HepG2 (cell line): ENCODE data around the gene AP1M1. TPM values are rescaled to one million over a fixed set of nuclear protein-coding genes. Genes with fewer than 3 reads are reported as not detected.

Experiments
- ATAC-seq: fragments of 200-7000 bp; cut with Tn5 transposase; 3 replicates; pipeline ENCODE4 v1.9.1; 2020; ENCODE audit warnings: mild to moderate bottlenecking, moderate library complexity
- BruUV-seq: library from RNA; stranded (reverse); fragments of 400-500 nt; replicated peaks from 2 replicates; lab custom pipeline; 2021; lab: Mats Ljungman, UMichigan
- CTCF ChIA-PET: fragments of 300-600 bp; formaldehyde crosslinking; extraction: SDS; loops from one replicate; lab custom pipeline; 2021; ENCODE audit warnings: low total read pairs, inconsistent platforms, low intra/inter-chr PET ratio; lab: Yijun Ruan, JAX
- POLR2A ChIA-PET: fragments of 350-600 bp; sonication (Branson Sonifier 250); formaldehyde crosslinking; loops from one replicate; lab custom pipeline; 2020; ENCODE audit warnings: antibody characterized with exemption, inconsistent platforms; lab: Yijun Ruan, JAX
- DNase-seq: peaks from one replicate; pipeline ENCODE4 v3.0.0-alpha.2; 2015; ENCODE audit warnings: low spot score
- FAIRE-seq: peaks from 3 replicates; lab custom pipeline; 2011; peaks lifted over from hg19 to GRCh38; lab: Jason Lieb, UNC
- H2AFZ ChIP-seq: one replicate; pipeline ENCODE4 v1.6.1; 2011; ENCODE audit warnings: low read length, inconsistent platforms
- H3K27ac ChIP-seq: fragments of 300-600 bp; 3 replicates; pipeline ENCODE4 v1.8.0; 2011; ENCODE audit warnings: mixed run types, mild to moderate bottlenecking, mixed read lengths, low read length, inconsistent platforms; ENCODE audit not compliant: insufficient read depth; ENCODE audit errors: extremely low read length
- H3K27me3 ChIP-seq, 2 experiments: fragments of 200-600 bp in 1 of 2; 2 replicates in 1 of 2; 3 replicates in 1 of 2; pipeline versions ENCODE4 v1.6.0 to v1.8.0; 2011; ENCODE audit warnings: low read length in 2 of 2, mild to moderate bottlenecking in 2 of 2, moderate library complexity in 2 of 2, inconsistent platforms in 1 of 2; ENCODE audit not compliant: insufficient read depth in 2 of 2, control insufficient read depth in 1 of 2
- H3K36me3 ChIP-seq, 2 experiments: fragments of 200-600 bp in 1 of 2; replicated peaks in 1 of 2; 2 replicates in 1 of 2; 3 replicates in 1 of 2; pipeline versions ENCODE4 v1.5.1 to v1.8.0; 2011; ENCODE audit warnings: low read length in 2 of 2, inconsistent platforms in 1 of 2; ENCODE audit not compliant: insufficient read depth in 2 of 2, control insufficient read depth in 1 of 2
- H3K4me1 ChIP-seq: 2 replicates; pipeline ENCODE4 v1.5.1; 2012; ENCODE audit warnings: low read length, inconsistent platforms; ENCODE audit not compliant: insufficient read depth
- H3K4me2 ChIP-seq: 2 replicates; pipeline ENCODE4 v1.6.0; 2011; ENCODE audit warnings: low read depth, low read length, inconsistent platforms
- H3K4me3 ChIP-seq, 3 experiments: fragments of 200-600 bp in 1 of 3; sonication (generic), shearing (Covaris generic) in 1 of 3; replicated peaks in 1 of 3; 2 replicates each; pipeline ENCODE4 v1.5.1; 2011 to 2016; ENCODE audit warnings: low read length in 3 of 3, inconsistent platforms in 2 of 3, low read depth in 2 of 3, mild to moderate bottlenecking in 2 of 3, control low read depth in 1 of 3, mixed read lengths in 1 of 3; ENCODE audit not compliant: insufficient read depth in 1 of 3
- H3K79me2 ChIP-seq: one replicate; pipeline ENCODE4 v1.6.1; 2011; ENCODE audit warnings: low read length, inconsistent platforms; ENCODE audit not compliant: insufficient read depth
- H3K9ac ChIP-seq: 2 replicates; pipeline ENCODE4 v1.6.0; 2011; ENCODE audit warnings: mild to moderate bottlenecking, low read depth, low read length, inconsistent platforms; ENCODE audit not compliant: insufficient read depth
- H3K9me3 ChIP-seq: 2 replicates; pipeline ENCODE4 v1.5.1; 2012; ENCODE audit warnings: mild to moderate bottlenecking, low read length
- H4K20me1 ChIP-seq: 2 replicates; pipeline ENCODE4 v1.6.0; 2011; ENCODE audit warnings: inconsistent platforms, mild to moderate bottlenecking, low read length, moderate library complexity; ENCODE audit not compliant: insufficient read depth
- ADNP ChIP-seq: sonication (generic); formaldehyde crosslinking; IDR thresholded peaks from 2 replicates; pipeline ENCODE4 v1.4.0; 2020; ENCODE audit warnings: missing genetic modification reagents
- CHD4 ChIP-seq: fragments of 200-600 bp; sonication (generic); IDR thresholded peaks from 2 replicates; pipeline ENCODE4 v1.7.0; 2017; ENCODE audit warnings: mild to moderate bottlenecking, low read length, borderline replicate concordance
- DR1 ChIP-seq: sonication (generic); formaldehyde crosslinking; IDR thresholded peaks from 2 replicates; pipeline ENCODE4 v1.8.0; 2021; ENCODE audit warnings: mild to moderate bottlenecking, missing genetic modification reagents, inconsistent platforms
- GFI1 ChIP-seq: sonication (generic); formaldehyde crosslinking; IDR thresholded peaks from 2 replicates; pipeline ENCODE4 v1.5.0; 2020; ENCODE audit warnings: missing genetic modification reagents, mild to moderate bottlenecking, borderline replicate concordance
- HOXA5 ChIP-seq: sonication (generic); formaldehyde crosslinking; IDR thresholded peaks from 2 replicates; pipeline ENCODE4 v1.4.0; 2020; ENCODE audit warnings: missing genetic modification reagents
- IKZF1 ChIP-seq: fragments of 450-650 bp; IDR thresholded peaks from 2 replicates; pipeline ENCODE4 v1.7.1; 2016
- IRX3 ChIP-seq: sonication (generic); formaldehyde crosslinking; IDR thresholded peaks from 2 replicates; pipeline ENCODE4 v1.8.1; 2023; ENCODE audit warnings: mild to moderate bottlenecking, low read depth, missing genetic modification reagents, borderline replicate concordance
- KLF12 ChIP-seq: sonication (generic); formaldehyde crosslinking; IDR thresholded peaks from 2 replicates; pipeline ENCODE4 v1.4.0; 2020; ENCODE audit warnings: missing genetic modification reagents, borderline replicate concordance
- NAIF1 ChIP-seq: sonication (generic); formaldehyde crosslinking; IDR thresholded peaks from 2 replicates; pipeline ENCODE4 v1.5.0; 2020; ENCODE audit warnings: mild to moderate bottlenecking, missing genetic modification reagents, borderline replicate concordance
- RORA ChIP-seq: sonication (generic); formaldehyde crosslinking; IDR thresholded peaks from 2 replicates; pipeline ENCODE4 v1.5.0; 2020; ENCODE audit warnings: mild to moderate bottlenecking, missing genetic modification reagents, moderate library complexity
- THAP11 ChIP-seq: IDR thresholded peaks from 2 replicates; pipeline ENCODE4 v1.6.1; 2016; ENCODE audit warnings: missing biosample characterization, missing genetic modification reagents
- ZBTB14 ChIP-seq: sonication (generic); formaldehyde crosslinking; IDR thresholded peaks from 2 replicates; pipeline ENCODE4 v1.4.0; 2020; ENCODE audit warnings: missing genetic modification reagents
- ZFP82 ChIP-seq: sonication (generic); formaldehyde crosslinking; IDR thresholded peaks from 2 replicates; pipeline ENCODE4 v1.5.1; 2020; ENCODE audit warnings: mild to moderate bottlenecking, missing genetic modification reagents, borderline replicate concordance
- ZMYM2 ChIP-seq: sonication (generic); formaldehyde crosslinking; IDR thresholded peaks from 2 replicates; pipeline ENCODE4 v1.8.0; 2022; ENCODE audit warnings: mild to moderate bottlenecking, missing genetic modification reagents
- ZMYM3 ChIP-seq: sonication (generic); formaldehyde crosslinking; IDR thresholded peaks from 2 replicates; pipeline ENCODE4 v1.5.1; 2020; ENCODE audit warnings: mild to moderate bottlenecking, missing genetic modification reagents
- ZNF121 ChIP-seq: sonication (generic); formaldehyde crosslinking; IDR thresholded peaks from 2 replicates; pipeline ENCODE4 v1.5.0; 2020; ENCODE audit warnings: mild to moderate bottlenecking, missing genetic modification reagents
- ZNF18 ChIP-seq: sonication (generic); formaldehyde crosslinking; IDR thresholded peaks from 2 replicates; pipeline ENCODE4 v1.8.0; 2022; ENCODE audit warnings: mild to moderate bottlenecking, missing genetic modification reagents; ENCODE audit not compliant: insufficient replicate concordance
- ZNF749 ChIP-seq: sonication (generic); formaldehyde crosslinking; IDR thresholded peaks from 2 replicates; pipeline ENCODE4 v1.8.0; 2022; ENCODE audit warnings: mild to moderate bottlenecking, missing genetic modification reagents, moderate library complexity, borderline replicate concordance
- ZNF891 ChIP-seq: sonication (generic); formaldehyde crosslinking; IDR thresholded peaks from 2 replicates; pipeline ENCODE4 v1.5.0; 2020; ENCODE audit warnings: mild to moderate bottlenecking, missing genetic modification reagents
- WGBS: methylation state at CpG from one replicate; pipeline ENCODE4 v1.1.6; 2017; ENCODE audit warnings: low lambda C conversion rate; 5-methylcytosine and 5-hydroxymethylcytosine counted together
- in situ Hi-C: cut with HindIII; loops from 2 replicates; pipeline ENCODE4 v1.10.0; 2017; ENCODE audit warnings: low pct_unique_long_range_greater_than_20kb; ENCODE audit not compliant: extremely low pct_ligation_motif_present
- intact Hi-C: fragments of 100-400 bp; cut with micrococcal nuclease; formaldehyde crosslinking; loops from one replicate; pipeline ENCODE4 v1.10.0; 2022; ENCODE audit not compliant: unreplicated experiment
- polyA plus RNA-seq, 8 experiments: library from polyadenylated mRNA; depleted of rRNA in 3 of 8; stranded (reverse) in 7 of 8; unstranded in 1 of 8; fragments of >200 nt; fragmentation: Illumina TruSeq in 4 of 8; extraction: Trizol in 4 of 8; gene quantifications; 2 replicates each; pipeline versions ENCODE4 v1.2.1 to v1.2.3, GENCODE V29; 2011 to 2016; ENCODE audit warnings: low read depth in 4 of 8, missing spikeins in 1 of 8, mixed read lengths in 1 of 8; ENCODE audit not compliant: insufficient read depth in 1 of 8
- total RNA-seq, 5 experiments: library from RNA; depleted of rRNA; stranded (reverse); fragments of >200 nt; fragmentation: Illumina TruSeq; extraction: Trizol; gene quantifications; 2 replicates each; pipeline ENCODE4 v1.2.3, GENCODE V29; 2016; ENCODE audit warnings: low read depth in 1 of 5
- TF ChIP-seq, protein P1 (sequence below): sonication (generic); formaldehyde crosslinking; IDR thresholded peaks from 2 replicates; pipeline ENCODE4 v1.5.0; 2020; ENCODE audit warnings: mild to moderate bottlenecking, missing genetic modification reagents

Gene AP1M1
- total and polyA plus RNA-seq, 2 of the 13 experiments (the other 11 are each of a cell fraction or from before 2014, with no cell fraction given): 34.4 to 46.1 TPM

GRCh38 chr19:16184665-16185122, 13.0 kb upstream of the AP1M1 start:
- no peak for ATAC-seq
- peaks cover 8 to 13% of the 10 kb centered on the region in 2 experiments; a peak in 4 of 5 replicates for H3K36me3 ChIP-seq
- no peak overlapping the region for H2AFZ ChIP-seq
- POLR2A ChIA-PET: interaction anchor here (0.7 to 2.5 kb wide), 17 partner anchors 8 to 512 kb away, joined by 3 to 44 read pairs (median 6); partner anchors contain the start of genes AP1M1, CYP4F11, CYP4F12 and HSH2D
- intact Hi-C loops: loop anchor here (1.0 to 10.0 kb wide), 4 partner anchors 13 to 550 kb away; partner anchors contain the start of genes AP1M1 and RAB8A
- peaks cover 18% of the 10 kb centered on the region for H3K79me2 ChIP-seq
- H3K4me3 ChIP-seq: peak overlapping the region; percentile 64 to 96 (median 95); a peak in 5 of 6 replicates
- peaks cover 26% of the 10 kb centered on the region for H3K4me1 ChIP-seq
- H3K9me3 ChIP-seq: no peaks in the 10 kb centered on the region
- peak overlapping the region; percentile 71 for H3K4me2 ChIP-seq
- H3K9ac ChIP-seq: peak overlapping the region; percentile 63
- TSS peak; percentile 80 for BruUV-seq
- in situ Hi-C loops: loop anchor here (5.0 kb wide), 1 partner anchor 142 kb away; no protein-coding TSS in a partner anchor
- CTCF ChIA-PET: interaction anchor here (1.4 to 1.8 kb wide), 3 partner anchors 118 to 556 kb away, joined by 4 to 6 read pairs (median 6); no protein-coding TSS in a partner anchor
- no peaks in the 10 kb centered on the region; a peak in 1 of 5 replicates for H3K27me3 ChIP-seq
- no peak for DNase-seq
- peak overlapping the region; percentile 20 for H3K27ac ChIP-seq
- FAIRE-seq: no peak
- H4K20me1 ChIP-seq: no peaks in the 10 kb centered on the region
- WGBS: 37% methylated on average over 18 of the region's 18 CpGs
- TF ChIP-seq ZMYM2 (CRISPR knock-in tag): peak; percentile 50; the same call in 1 of the 2 replicates
- 0 out of 2 replicates have a peak, but pooled peaks have one; percentile 14 for TF ChIP-seq ZBTB14
- peak; percentile 23; the same call in 1 of the 2 replicates for TF ChIP-seq GFI1 (CRISPR knock-in tag)
- peak; percentile 37 for TF ChIP-seq ZNF18 (CRISPR knock-in tag)
- no peak for TF ChIP-seq IKZF1
- 0 out of 2 replicates have a peak, but pooled peaks have one; percentile 37 for TF ChIP-seq ADNP (CRISPR knock-in tag)
- no peak for TF ChIP-seq RORA
- peak; percentile 78; the same call in 1 of the 2 replicates for TF ChIP-seq CHD4
- peak; percentile 38; the same call in 1 of the 2 replicates for TF ChIP-seq ZMYM3 (CRISPR knock-in tag)
- TF ChIP-seq DR1 (CRISPR knock-in tag): peak; percentile 20; the same call in 1 of the 2 replicates
- TF ChIP-seq ZNF891 (CRISPR knock-in tag): peak; percentile 16; the same call in 1 of the 2 replicates
- peak; percentile 1; the same call in 1 of the 2 replicates for TF ChIP-seq ZFP82
- no peak for TF ChIP-seq IRX3 (CRISPR knock-in tag)
- no peak for TF ChIP-seq ZNF749 (CRISPR knock-in tag)
- peak; percentile 68; the same call in 1 of the 2 replicates for TF ChIP-seq KLF12
- TF ChIP-seq THAP11 (CRISPR knock-in tag): no peak
- TF ChIP-seq NAIF1 (CRISPR knock-in tag): no peak
- peak; percentile 46; the same call in 1 of the 2 replicates for TF ChIP-seq ZNF121 (CRISPR knock-in tag)
- 0 out of 2 replicates have a peak, but pooled peaks have one; percentile 15 for TF ChIP-seq HOXA5 (CRISPR knock-in tag)
- TF ChIP-seq, protein P1, sequence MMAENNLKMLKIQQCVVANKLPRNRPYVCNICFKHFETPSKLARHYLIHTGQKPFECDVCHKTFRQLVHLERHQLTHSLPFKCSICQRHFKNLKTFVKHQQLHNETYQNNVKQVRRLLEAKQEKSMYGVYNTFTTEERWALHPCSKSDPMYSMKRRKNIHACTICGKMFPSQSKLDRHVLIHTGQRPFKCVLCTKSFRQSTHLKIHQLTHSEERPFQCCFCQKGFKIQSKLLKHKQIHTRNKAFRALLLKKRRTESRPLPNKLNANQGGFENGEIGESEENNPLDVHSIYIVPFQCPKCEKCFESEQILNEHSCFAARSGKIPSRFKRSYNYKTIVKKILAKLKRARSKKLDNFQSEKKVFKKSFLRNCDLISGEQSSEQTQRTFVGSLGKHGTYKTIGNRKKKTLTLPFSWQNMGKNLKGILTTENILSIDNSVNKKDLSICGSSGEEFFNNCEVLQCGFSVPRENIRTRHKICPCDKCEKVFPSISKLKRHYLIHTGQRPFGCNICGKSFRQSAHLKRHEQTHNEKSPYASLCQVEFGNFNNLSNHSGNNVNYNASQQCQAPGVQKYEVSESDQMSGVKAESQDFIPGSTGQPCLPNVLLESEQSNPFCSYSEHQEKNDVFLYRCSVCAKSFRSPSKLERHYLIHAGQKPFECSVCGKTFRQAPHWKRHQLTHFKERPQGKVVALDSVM (CRISPR knock-in tag): peak; percentile 96
